ENCODE data around the gene TINAG.

- TF ChIP-seq CTCF (conservative IDR thresholded peaks at IDR 0.05 in 1 of 2, IDR thresholded peaks at IDR 0.05 in 1 of 2; ENCODE audit: extremely low read depth in 1 of 2, insufficient read depth in 1 of 2, low read depth in 1 of 2, low read length in 2 of 2) (no peak), EZH2 (IDR thresholded peaks at IDR 0.05; ENCODE audit: borderline replicate concordance, low read length) (no peak)
Measured at GRCh38 chr6:54310377-54311152, 2.3 kb downstream of the TINAG start.

All from mammary epithelial cell (primary cell).